ENCODE results near the gene PGBD2.

DNA sequence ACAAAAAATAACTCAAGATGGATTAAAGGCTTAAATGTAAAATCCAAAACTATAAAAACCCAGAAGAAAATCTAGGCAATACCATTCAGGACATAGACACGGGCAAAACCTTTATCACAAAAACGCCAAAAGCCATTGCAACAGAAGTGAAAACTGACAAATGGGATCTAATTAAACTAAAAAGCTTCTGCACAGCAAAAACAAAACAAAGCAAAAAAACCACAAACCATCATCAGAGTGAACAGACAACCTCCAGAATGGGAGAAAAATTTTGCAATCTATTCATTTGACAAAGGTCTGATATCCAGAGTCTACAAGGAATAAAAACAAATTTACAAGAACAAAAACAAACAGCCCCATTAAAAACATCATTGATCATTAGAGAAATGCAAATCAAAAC is 4.5 kb upstream of the PGBD2 start:
- TF ChIP-seq POLR2A (IDR thresholded peaks at IDR 0.05) = no peak
- TF ChIP-seq, protein P1, sequence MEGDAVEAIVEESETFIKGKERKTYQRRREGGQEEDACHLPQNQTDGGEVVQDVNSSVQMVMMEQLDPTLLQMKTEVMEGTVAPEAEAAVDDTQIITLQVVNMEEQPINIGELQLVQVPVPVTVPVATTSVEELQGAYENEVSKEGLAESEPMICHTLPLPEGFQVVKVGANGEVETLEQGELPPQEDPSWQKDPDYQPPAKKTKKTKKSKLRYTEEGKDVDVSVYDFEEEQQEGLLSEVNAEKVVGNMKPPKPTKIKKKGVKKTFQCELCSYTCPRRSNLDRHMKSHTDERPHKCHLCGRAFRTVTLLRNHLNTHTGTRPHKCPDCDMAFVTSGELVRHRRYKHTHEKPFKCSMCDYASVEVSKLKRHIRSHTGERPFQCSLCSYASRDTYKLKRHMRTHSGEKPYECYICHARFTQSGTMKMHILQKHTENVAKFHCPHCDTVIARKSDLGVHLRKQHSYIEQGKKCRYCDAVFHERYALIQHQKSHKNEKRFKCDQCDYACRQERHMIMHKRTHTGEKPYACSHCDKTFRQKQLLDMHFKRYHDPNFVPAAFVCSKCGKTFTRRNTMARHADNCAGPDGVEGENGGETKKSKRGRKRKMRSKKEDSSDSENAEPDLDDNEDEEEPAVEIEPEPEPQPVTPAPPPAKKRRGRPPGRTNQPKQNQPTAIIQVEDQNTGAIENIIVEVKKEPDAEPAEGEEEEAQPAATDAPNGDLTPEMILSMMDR (IDR thresholded peaks at IDR 0.05) = no peak
- no peak for TF ChIP-seq POLR2AphosphoS5 (IDR thresholded peaks at IDR 0.05)
